C4-2B (cell line): ENCODE measurements around the gene STX1A.
A peak's percentile ranks its signal among the peaks of the same experiment; 100 is the strongest.

Experiments
- H3K27ac ChIP-seq: fragments of 450-650 bp; 2 replicates; pipeline ENCODE4 v1.5.1; 2017
- CTCF ChIP-seq: fragments of 450-650 bp; conservative IDR thresholded peaks from 2 replicates; pipeline ENCODE4 v1.5.1; 2017; ENCODE audit warnings: mild to moderate bottlenecking
- ZFX ChIP-seq: fragments of 450-650 bp; IDR thresholded peaks from 2 replicates; pipeline ENCODE4 v1.6.1; 2017

STX1A gene

DNA sequence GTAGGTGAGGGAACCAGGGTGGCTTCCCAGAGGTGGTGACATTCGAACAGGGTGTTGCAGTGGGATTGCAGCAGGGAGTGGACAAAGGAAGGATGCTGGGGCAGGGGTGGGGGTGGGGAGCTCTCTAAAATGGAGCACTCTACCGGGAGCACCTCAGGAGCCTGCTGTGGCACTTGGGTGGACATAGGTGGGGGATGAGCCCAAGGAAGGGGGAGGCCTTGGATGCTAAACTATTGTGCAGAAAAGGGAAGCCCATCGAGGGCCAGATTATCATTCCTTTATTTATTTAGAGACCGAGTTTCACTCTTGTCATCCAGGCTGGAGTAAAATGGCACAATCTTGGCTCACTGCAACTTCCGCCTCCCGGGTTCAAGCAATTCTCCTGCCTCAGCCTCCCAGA is 3.3 kb upstream of the STX1A start:
- H3K27ac ChIP-seq, result no peak overlapping the region
- TF ChIP-seq CTCF (no peak), ZFX (no peak)

- H3K27ac ChIP-seq, result peak overlapping the region; percentile 41
Measured at GRCh38 chr7:73722182-73722581, 2.7 kb upstream of the STX1A start.

- peak overlapping the region; percentile 41 for H3K27ac ChIP-seq
- TF ChIP-seq CTCF (no peak), ZFX (no peak)
Measured at GRCh38 chr7:73721377-73721817, 1.9 kb upstream of the STX1A start.

GRCh38 chr7:73720443-73720842 is 974 bp upstream of the STX1A start:
- H3K27ac ChIP-seq, result peak overlapping the region; percentile 41; the same call in 1 of the 2 replicates

DNA sequence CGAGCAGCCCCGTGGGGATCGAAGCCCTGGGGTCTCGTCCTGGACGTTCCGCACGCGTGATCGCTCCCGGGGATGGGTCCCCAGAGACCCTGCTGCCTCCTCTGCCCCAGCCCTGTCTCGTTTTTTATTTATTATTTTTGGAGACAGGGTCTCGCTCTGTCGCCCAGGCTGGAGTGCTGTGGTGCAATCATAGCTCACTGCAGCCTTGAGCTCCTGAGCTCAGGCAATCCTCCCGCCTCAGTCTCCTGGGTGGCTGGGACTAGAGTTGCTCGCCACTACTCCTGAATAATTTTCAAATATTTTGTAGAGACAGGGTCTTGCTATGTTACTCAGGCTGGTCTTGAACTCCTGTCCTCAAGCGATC is 319 bp upstream of the STX1A start:
- TF ChIP-seq ZFX (no peak), CTCF (no peak)
- H3K27ac ChIP-seq, result peak overlapping the region; percentile 71; the same call in 1 of the 2 replicates

DNA sequence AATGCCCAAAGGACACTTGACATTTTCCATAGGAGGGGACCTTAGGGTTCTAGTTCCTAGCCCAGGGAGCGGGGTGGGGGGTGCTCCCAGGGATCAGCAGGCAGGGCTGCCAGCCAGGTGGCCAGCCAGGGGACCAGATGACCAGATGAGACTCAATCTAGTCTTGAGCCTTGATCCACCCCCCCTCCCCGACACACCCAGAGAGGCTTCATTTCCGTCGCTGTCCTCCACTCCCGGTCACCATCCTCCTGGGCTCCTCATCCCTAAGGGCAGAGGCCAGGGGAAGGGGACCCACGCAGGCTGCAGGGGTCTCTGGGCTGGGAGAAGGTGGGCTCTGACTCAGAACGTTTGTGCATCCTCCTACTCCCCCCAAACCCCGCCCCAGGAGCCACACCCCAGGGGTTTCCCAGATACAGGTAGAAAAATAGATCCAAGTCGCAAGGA is 1.0 kb downstream of the STX1A start:
- no peak for TF ChIP-seq ZFX
- no peak for TF ChIP-seq CTCF

DNA sequence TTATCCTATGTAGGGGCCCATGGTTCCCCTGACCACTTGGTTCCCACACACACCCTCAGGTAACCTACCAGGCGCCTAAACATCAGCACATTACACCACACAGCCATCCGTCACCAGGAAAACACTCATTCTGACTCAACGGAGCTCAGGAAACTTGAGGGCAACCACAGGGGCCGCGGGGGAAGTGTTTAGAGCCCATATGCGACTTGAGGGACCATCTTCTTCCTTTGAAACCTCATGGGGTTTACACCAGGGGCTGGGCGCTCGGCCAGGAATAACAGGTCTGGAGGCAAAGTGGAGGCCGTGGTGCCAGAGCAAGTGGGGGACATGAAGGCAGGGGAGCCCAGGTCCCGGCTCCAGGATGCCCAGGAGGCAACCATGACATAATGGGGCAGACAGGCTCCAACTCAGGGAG is 1.5 kb downstream of the STX1A start:
- no peak overlapping the region for H3K27ac ChIP-seq
- no peak for TF ChIP-seq ZFX
- TF ChIP-seq CTCF, result no peak

More for the DNA sequence above, 1.0 kb downstream of the STX1A start:
- peak overlapping the region; percentile 71; the same call in 1 of the 2 replicates for H3K27ac ChIP-seq

DNA sequence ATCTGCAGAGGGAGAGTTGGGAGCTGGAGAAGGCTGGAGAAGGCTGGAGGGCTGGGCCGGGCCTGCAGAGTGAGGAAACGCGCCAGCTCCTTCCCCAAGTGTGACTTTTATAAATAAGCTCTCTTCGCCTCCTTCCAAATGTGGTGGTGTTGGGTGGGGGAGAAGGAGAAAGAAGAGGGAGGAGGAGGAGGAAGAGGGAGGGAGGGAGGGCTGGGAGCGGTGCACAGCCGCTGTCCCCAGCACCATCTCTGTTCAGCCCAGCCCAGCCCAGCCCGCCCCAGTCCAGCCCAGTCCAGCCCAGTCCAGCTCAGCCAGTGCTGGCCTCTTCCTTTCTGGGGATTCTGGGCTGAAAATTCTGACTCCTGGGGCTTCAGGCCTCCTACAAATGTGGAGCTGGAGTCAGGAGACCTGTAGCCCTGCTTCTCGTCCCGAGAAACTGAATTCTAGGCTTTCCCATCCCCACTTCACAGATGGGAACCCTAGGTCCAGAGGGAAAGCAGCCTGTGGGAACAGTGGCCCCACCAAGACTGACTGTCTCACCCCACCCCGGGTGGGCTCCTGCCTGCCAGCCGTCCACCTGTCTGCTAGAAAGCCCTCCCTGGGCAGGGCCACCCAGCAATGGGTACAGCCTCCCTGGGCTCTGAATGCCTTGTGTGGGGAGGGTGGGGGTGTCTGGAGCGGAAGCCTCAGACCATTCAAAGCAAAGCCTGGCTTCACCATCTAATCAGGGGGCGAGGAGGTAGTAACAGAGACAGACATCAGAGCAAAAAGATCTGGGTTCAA is 2.3 kb downstream of the STX1A start:
- H3K27ac ChIP-seq, result no peak overlapping the region
- TF ChIP-seq CTCF (no peak), ZFX (no peak)
